ENCODE data around the gene RUNX3. TPM values are rescaled to one million over a fixed set of nuclear protein-coding genes. Genes with fewer than 3 reads are reported as not detected.

The RUNX3 gene
- total RNA-seq, 1 donor from 2014 or later, result not detected

DNA sequence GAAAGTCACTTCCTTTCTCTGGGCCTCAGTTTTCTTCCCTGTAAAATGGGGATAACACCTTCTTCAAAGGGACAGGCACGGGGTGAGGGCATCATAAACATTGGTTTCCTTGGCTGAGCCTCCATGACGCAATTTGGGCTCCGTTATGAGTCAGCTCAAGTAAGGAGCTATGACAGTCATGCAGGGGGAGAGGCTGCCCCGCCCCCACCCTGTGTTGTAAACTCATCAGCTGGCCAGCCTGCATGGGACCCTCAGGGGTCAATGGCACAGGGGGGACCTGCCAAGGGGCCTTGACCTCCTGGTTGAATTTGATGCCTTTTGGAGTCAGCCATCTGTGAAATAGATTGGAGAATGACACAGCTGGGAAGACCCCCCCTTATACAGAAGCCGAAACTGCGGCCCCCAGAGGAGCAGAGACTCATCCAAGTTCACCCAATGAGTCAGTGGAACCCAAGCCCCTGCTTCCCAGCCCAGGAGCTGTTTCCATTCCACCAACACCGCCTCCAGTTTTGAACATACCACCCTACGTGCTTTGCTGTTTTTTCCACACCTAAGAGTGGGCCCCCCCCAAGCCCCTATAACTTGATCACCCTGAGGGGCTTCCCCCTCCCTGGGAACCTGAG is 36.8 kb upstream of the RUNX3 start:
- TF ChIP-seq, protein P1, sequence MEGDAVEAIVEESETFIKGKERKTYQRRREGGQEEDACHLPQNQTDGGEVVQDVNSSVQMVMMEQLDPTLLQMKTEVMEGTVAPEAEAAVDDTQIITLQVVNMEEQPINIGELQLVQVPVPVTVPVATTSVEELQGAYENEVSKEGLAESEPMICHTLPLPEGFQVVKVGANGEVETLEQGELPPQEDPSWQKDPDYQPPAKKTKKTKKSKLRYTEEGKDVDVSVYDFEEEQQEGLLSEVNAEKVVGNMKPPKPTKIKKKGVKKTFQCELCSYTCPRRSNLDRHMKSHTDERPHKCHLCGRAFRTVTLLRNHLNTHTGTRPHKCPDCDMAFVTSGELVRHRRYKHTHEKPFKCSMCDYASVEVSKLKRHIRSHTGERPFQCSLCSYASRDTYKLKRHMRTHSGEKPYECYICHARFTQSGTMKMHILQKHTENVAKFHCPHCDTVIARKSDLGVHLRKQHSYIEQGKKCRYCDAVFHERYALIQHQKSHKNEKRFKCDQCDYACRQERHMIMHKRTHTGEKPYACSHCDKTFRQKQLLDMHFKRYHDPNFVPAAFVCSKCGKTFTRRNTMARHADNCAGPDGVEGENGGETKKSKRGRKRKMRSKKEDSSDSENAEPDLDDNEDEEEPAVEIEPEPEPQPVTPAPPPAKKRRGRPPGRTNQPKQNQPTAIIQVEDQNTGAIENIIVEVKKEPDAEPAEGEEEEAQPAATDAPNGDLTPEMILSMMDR (conservative IDR thresholded peaks at IDR 0.05; ENCODE audit: low read depth, low read length), result no peak
- DNase-seq (ENCODE audit: low read depth), result peak; percentile 7
- no peak overlapping the region for H3K4me3 ChIP-seq (ENCODE audit: low read depth, low read length)

DNA sequence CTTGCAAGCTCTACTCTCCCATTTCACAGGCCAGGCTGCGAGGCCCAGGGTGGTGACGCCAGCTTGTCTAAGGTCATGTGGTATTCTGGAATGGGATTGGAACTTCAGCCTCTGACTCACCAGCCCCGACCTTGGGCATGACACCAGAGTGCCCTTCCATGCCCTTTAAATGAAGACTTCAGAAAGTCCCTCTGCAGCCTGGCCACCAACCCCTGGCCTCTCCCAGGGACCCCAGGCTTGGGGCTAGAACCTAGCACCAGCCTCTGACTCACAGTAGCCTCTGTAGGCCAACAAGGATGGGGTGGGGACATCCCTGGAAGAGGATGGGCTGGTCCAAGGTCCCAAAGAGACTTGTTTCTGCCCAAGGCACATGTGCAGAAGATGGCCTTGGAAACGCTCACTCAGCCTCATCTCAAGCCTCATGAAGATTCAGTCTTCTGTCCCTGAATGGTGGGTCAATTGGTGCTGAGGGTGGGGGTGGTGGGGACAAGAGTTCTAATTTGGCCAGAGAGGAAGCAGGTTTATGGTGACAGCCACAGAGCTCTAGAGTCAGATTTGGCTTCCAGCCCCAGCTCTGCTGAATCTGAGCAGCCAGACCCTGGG is 36.1 kb upstream of the RUNX3 start:
- no peak for DNase-seq (ENCODE audit: low read depth)
- no peak overlapping the region for H3K4me3 ChIP-seq (ENCODE audit: low read depth, low read length)

DNA sequence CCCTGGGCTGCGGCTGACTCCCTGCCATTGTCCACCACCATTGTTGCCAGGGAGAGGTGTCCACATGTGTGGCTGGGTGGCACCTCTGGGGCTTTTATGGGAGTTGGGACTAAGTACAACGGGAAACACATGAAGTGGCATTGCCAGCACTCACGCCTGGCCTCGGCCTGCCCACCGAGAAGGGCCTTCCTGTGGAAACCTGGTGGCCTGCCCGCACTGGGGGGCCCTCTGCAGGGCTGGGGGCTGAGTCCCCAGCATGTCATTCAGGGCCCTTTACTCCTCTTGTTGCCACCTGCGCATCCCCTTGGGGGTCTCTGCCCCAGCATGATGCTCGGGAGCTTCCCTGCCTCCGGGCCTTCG is 35.5 kb upstream of the RUNX3 start:
- TF ChIP-seq, protein P1 (conservative IDR thresholded peaks at IDR 0.05; ENCODE audit: low read depth, low read length), result no peak
- H3K4me3 ChIP-seq (ENCODE audit: low read depth, low read length), result no peak overlapping the region
- DNase-seq (ENCODE audit: low read depth), result no peak

More for the DNA sequence above, 36.1 kb upstream of the RUNX3 start:
- TF ChIP-seq, protein P1 (conservative IDR thresholded peaks at IDR 0.05; ENCODE audit: low read depth, low read length), result no peak

DNA sequence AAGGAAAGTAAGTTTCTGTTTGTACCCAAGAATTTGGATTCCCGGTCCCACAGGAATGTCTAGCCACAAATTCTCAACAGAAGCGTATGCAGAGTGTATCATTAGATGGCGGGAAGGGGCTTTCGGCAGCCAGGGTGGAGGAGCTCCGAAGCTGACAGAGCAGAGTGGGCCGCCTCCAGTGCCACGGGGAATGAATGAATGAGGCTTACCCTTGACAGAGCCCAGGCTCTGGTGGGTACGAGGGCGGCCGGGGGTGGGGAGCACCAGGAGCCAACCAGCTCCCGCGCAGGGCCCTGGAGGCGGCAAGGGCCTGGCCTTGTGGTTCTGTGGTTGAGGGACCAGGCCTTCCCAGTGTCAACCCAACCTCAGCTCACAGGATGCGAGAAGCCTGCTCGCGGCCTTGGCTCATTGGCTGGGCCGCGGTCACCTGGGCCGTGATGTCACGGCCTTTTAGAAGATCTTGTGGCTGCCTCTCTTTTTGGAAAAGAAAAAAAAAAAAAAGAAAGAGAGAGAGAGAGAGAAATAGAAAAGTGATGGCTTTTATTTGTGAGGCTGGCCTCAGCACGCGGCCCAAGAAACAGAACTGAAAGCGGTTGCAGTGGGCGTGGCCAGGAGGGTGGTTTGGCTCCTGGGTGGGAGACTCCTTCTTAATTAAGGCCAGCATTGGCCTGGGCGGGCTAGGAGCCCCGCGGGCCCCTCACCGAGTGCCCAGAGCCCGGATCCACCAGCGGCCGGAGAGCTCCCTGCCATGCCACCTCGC is 34.9 kb upstream of the RUNX3 start:
- no peak for DNase-seq (ENCODE audit: low read depth)
- no peak overlapping the region for H3K4me3 ChIP-seq (ENCODE audit: low read depth, low read length)
- TF ChIP-seq, protein P1 (conservative IDR thresholded peaks at IDR 0.05; ENCODE audit: low read depth, low read length), result no peak

DNA sequence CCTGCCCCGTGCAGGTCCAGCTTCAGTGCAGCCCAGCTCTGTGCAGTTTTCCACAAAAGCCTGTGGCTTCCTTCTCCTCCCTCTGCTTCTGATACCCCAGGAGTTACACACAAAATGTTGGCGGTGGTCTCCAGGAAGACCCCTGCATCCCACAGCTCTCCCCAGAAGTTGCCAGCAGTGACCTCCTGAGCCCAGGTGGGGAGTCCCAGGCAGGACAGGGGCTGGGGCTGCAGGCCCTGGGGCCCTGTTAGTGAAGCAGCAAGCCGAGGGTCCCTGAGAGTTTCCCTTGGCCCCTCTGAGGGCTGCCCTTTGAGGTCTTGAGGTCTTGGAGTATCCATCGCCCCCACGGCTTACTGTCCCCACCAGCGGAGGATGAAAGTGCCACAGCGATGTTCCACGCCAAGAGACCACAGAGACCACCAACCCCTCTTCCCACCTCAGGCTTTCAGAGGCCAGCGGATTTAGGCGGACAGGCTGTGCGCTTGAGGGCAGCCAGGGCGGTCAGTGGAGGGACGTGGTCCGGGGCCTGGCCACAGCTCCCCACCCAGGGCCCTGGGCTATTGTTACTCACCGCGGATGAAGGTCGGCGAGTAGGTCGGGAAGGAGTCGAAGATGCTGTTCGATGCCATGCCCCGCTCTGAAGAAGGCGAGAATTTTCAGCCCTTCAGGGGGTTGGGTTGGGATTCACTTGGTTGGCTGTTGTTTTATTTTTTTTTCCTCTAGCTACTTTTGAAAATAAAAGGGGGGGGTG is 34.0 kb upstream of the RUNX3 start:
- DNase-seq (ENCODE audit: low read depth), result no peak
- no peak overlapping the region for H3K4me3 ChIP-seq (ENCODE audit: low read depth, low read length)
- TF ChIP-seq, protein P1 (conservative IDR thresholded peaks at IDR 0.05; ENCODE audit: low read depth, low read length), result no peak

DNA sequence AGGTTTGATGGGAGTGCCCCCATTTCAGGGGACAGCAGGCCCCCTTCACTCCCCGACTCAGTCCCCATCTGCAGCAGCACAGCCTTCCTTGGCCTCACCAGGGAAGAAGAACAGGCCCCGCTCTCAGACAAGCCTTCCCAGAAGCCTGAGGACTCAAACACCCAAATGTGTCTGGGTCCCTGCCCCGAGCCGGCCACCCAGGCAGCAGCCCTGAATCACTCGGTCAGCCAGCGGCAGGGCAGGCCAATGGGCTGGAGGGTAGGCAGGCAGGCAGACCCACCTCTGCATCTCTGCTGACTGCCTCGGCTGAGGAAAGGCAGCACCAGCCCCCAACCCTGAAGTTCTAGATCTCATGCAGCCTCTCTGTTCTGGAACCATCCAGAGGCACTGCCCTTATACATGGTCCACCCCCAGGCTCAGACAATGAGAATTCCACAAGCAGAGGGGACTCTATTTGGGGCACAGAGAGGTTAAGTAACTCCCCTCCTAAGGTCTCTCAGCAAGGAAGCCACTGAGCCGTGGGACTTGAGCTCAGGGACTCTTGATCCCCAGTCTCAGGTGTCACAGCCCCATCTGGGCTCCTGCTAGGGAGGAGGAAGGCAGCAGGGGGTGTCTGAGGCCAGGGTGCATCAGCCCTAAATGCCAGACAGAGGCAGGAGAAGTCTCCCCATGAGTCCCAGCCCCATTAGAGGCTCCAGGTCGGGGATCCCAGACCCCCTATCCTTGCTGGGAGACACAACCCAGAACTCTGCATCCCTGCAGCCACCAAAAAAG is 33.2 kb upstream of the RUNX3 start:
- TF ChIP-seq, protein P1 (conservative IDR thresholded peaks at IDR 0.05; ENCODE audit: low read depth, low read length), result no peak
- no peak overlapping the region for H3K4me3 ChIP-seq (ENCODE audit: low read depth, low read length)
- no peak for DNase-seq (ENCODE audit: low read depth)

Measured in epithelial cell of proximal tubule (primary cell).